NCI-H2227 treated with DMSO at 0.1 percent for 48 hours (cell line): ENCODE data around the gene EFNB2.

Experiments
- DNase-seq: peaks from one replicate; lab custom pipeline; 2025; lab: John Stamatoyannopoulos, UW

EFNB2 gene

DNA sequence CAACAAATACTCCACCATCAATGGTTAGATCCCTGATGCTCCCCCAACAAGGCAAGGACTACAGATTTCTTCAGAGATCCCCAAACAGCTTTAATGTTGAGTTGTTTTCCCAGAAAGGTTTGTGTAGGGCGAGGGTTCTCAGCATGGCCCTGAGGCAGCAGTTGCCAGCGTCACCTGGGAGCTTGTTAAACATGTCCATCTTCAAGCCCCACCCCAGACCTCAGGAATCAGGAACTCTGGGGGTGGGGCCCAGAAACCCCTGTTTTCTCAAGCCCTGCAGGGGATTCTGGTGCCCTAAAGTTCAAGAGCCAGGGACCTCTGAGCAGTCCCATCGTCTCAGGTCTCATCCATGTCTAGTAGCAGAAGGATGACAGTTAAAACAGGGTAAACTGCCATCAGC lies 9.6 kb downstream of the EFNB2 start:
- no peak for DNase-seq

DNA sequence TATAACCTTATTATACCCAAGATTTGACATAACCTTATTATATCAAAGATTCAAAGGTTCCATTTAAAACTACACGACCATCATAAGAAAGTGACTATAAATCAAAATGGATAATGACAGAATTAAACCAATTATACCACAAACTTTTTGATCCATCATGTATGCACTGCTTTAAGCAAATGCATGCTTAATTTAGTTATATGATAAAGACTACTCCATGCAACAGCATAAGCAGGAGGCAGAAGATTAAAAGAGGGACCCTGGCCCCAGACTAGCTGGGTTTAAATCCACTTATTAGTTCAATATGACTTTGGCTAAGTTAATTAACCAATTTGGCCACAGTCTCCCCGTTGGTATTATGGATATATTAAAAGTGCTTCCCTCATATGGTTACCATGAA lies 11.4 kb downstream of the EFNB2 start:
- DNase-seq = no peak

GRCh38 chr13:106523576-106523975 lies 11.9 kb downstream of the EFNB2 start:
- DNase-seq = no peak

GRCh38 chr13:106522898-106523525 lies 12.4 kb downstream of the EFNB2 start:
- no peak for DNase-seq

DNA sequence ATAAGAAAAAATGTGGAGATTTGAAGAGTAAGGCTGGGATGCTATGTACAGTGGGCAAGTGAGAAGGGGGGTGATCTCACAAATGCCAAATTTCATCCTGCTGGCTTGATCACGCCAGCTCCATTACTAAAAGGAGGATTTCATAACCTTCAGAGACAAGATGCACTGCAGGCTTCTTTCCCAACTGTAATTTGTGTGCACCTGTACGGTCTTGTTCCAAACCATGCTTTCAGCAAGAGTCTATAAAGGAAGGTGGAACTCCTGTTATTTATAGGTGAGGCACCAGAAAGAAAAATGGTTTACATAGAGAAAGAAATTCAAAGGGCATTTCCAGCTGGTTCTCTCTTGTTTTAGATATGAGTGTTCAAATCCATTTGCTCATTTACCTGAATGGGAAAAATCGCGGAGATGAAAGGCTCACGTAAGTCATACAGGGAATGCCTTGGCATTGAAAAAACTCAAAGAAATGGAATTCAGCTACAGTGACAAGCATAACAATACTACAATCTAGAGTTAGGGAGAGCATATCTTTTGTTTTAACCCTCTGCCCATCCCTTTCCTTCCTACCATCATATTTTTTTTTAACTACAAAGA lies 13.3 kb downstream of the EFNB2 start:
- no peak for DNase-seq

GRCh38 chr13:106521095-106521799 lies 14.2 kb downstream of the EFNB2 start:
- DNase-seq = no peak

DNA sequence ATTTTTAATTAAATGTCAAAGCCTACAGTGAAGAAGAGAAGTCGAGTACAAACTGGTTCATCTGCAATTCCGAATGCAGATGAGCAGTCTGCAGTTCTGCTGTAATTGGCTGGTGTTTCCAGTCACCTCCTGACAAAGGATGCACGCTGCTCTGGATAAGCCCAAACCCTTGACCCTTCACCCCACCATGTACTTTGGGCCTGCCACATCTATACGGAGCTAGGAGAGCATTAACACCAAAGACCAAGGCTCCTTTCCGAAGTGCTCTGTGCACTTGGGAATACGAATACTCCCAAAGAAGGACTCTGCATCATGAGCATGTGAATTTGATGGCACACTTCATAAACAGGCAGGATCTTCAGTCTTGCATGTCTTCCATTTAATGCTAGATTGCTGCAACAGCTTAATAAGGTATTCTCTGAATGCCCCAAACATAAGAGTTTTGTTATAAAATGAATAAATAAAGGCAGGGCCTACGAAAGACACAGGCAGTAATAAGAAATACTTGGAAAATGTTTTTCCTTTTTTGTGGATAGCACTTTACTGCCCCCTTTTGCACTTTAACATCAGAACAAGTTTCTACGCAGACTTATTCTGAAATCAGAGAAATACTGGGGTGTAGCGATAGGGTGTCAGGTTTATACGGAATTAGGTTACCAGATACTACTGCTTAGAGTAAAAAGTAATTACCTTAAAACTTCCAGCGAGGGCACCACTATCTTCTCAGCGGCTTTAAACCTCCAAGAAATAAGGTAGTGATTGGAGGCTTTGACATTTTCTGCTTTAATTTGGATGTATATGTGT lies 15.0 kb downstream of the EFNB2 start:
- DNase-seq = no peak

DNA sequence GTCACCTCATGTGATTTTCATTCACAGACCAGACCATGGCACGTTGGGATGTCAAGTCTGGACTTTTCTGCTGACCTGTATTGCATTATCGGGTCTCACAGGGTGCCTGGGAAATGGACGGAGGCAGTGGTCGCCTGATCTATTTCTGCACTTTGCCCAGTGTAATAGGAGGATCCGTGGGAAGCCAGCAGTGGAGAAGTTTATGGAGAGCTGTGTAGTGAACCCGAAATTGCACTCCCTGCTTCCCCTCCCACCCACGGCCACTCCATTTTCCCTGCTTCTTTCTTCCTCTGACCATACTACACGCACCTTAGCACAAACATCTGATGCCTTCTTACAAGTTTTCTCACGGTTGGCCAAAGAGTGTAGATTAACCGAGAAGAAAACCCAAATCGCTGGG lies 16.9 kb downstream of the EFNB2 start:
- DNase-seq = no peak

GRCh38 chr13:106517109-106517847 lies 18.2 kb downstream of the EFNB2 start:
- DNase-seq = no peak

- DNase-seq = no peak
Observed at GRCh38 chr13:106515635-106516254, 19.7 kb downstream of the EFNB2 start.

GRCh38 chr13:106514928-106515634 lies 20.4 kb downstream of the EFNB2 start:
- no peak for DNase-seq

DNA sequence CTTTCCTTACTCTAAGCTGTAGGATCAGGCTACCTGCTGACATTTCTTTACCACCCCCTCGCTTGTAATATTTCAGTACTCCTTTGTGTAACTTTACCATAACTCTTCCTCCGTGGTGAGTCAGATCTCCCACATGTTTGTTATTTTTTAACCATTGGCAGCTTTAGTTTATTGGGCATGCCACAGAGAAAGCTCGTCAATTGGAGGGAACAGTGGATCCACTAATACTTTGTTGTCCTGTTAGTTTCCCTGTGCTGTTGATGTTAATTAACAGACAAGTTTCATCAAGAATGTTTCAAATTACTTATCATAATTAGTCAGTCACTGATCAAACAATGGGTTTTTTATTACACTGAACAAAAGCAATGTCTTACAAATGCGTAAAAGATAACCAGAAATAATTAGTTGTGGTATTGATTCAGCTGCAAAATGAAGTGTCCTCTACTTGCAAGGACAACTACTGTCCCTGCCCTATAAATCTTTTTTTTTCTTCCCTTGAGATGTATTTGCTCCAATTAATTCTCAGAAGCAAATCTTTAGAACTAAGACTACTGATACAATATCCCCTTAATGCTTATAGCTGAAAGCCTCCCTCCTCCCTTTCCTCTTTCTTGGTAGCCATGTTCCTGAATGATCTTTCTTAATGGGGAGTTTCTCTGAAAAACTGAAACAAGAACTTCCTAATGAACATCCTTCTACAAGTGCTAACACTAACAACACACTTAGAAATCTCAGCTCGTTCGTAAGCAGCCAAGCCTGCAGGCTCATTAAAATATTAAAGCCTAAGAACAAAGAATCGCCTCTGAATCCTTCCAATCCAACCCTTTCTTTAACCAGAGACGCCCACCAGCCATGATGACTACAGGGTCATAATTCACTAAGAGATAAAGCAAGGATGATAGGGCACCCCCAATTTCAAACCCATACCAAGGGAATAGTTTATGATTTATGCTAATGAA lies 22.2 kb downstream of the EFNB2 start:
- no peak for DNase-seq

- no peak for DNase-seq
Observed at GRCh38 chr13:106507560-106508274, 27.7 kb downstream of the EFNB2 start.

GRCh38 chr13:106506286-106506685 lies 29.2 kb downstream of the EFNB2 start:
- DNase-seq = no peak

DNA sequence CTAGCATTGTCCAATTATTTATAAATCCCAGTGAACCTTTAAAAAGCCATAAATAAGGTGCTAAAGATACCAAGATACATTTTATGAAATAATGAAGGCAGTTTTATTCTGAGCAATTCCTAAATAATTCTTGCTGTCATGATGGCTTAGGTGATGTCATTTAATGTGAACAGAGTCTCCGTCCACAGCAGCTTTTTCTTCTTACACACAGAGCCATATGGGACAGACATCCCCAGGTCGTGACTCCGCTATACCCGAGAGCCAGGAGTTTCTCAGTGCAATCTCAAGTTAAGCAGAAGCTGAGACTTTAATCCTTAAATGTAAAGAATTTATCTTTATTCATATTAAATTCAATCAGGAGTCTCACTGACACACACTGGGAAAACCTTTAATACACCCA lies 29.7 kb downstream of the EFNB2 start:
- no peak for DNase-seq

- DNase-seq = no peak
Observed at GRCh38 chr13:106505295-106505694, 30.2 kb downstream of the EFNB2 start.

GRCh38 chr13:106503730-106504453 lies 31.6 kb downstream of the EFNB2 start:
- no peak for DNase-seq

- no peak for DNase-seq
Observed at GRCh38 chr13:106503272-106503671, 32.2 kb downstream of the EFNB2 start.
